HT1080 (cell line): ENCODE results near the gene BIRC2. TPM values are rescaled to one million over a fixed set of nuclear protein-coding genes. Genes with fewer than 3 reads are reported as not detected.
A peak's percentile ranks its signal among the peaks of the same experiment; 100 is the strongest.
"Not testable (repeated sequence)": the region's sequence is repeated elsewhere in the genome, so short reads cannot be mapped to it uniquely, and the experiment has no call there.

ENCODE experiments used
- DNase-seq: peaks from one replicate; pipeline ENCODE4 v3.0.0-alpha.2; 2015; ENCODE audit warnings: low read depth
- total RNA-seq: library from RNA; depleted of rRNA; stranded (reverse); fragments of >200 nt; shearing (Covaris generic); gene quantifications from 2 replicates; pipeline ENCODE4 v1.2.3, GENCODE V29; 2014

The BIRC2 gene
- total RNA-seq, 1 experiment from 2014 or later: 45.6 TPM

DNA sequence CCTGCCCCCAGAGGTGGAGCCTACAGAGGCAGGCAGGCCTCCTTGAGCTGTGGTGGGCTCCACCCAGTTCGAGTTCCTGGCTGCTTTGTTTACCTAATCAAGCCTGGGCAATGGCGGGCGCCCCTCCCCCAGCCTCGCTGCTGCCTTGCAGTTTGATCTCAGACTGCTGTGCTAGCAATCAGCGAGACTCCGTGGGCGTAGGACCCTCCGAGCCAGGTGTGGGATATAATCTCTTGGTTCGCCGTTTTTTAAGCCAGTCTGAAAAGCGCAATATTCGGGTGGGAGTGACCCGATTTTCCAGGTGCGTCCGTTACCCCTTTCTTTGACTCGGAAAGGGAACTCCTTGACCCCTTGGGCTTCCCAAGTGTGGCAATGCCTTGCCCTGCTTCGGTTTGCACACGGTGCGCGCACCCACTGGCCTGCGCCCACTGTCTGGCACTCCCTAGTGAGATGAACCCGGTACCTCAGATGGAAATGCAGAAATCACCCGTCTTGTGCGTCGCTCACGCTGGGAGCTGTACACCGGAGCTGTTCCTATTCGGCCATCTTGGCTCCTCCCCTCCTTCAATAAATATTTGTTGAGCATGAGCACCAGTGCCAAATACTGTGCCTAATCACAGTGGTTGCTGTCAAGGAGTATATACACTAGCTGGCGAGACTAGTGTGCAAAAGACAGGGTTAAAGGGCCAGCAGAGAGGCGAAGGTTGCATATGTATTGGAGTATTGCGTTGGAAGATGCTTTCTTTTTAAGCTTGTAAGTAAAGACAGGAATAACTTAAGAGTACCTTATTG lies 27.8 kb downstream of the BIRC2 start:
- not testable (repeated sequence) for DNase-seq

DNA sequence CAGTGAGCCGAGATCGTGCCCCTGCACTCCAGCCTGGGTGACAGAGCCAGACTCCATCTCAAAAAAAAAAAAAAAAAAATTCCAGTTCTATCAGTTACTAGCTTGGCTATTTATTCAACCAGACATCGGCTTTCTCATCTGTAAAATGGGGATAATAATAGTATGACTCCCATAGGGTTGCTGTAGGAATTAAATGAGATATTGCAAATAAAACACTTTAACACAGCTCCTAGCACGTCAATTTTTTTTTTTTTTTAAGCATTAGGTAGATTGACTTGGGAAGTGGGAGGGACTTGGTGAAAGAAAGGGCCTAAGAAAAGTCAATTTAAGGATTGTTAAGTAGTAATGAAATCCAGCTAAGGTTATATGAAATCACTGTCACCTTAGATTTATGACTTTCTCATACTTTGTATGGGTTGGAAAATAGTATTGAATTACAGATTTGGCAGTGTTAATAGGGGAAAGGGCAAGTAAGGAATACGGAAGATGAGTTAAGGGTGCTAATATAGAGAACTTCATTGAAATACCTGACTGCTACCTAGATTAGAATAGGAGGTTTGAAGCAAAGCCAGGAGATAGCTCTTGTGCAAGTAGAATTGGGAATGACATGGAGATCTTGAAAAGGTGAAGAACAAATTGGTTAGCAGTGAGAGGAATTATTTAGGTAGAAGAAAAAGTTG lies 28.8 kb downstream of the BIRC2 start:
- DNase-seq: no peak

DNA sequence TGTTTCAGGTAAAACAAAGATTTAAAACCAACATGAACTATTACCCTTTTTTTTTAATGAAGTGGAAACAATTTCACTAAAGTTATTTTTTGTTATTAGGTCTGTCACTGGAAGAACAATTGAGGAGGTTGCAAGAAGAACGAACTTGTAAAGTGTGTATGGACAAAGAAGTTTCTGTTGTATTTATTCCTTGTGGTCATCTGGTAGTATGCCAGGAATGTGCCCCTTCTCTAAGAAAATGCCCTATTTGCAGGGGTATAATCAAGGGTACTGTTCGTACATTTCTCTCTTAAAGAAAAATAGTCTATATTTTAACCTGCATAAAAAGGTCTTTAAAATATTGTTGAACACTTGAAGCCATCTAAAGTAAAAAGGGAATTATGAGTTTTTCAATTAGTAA lies 30.9 kb downstream of the BIRC2 start:
- no peak for DNase-seq

DNA sequence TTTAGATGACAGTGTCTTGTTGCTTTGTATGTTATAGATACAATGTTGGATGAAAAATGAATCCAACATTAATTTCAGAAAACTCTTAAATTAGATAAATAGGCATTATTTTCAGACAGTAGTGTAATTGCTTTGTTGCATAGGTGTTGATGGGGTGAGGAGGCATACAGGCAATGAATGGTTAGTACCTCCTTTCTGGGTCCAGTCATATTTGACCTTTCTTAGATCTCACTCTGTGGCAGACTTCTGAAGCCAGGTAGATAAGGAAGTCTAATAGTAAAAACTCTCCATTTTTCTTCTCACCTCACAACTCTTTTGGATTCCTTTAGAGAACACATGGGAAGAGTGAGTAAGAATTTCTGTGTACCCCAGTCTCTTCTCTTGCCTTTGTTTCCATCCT lies 31.8 kb downstream of the BIRC2 start:
- DNase-seq: no peak

GRCh38 chr11:102382384-102382783 lies 35.4 kb downstream of the BIRC2 start:
- no peak for DNase-seq

DNA sequence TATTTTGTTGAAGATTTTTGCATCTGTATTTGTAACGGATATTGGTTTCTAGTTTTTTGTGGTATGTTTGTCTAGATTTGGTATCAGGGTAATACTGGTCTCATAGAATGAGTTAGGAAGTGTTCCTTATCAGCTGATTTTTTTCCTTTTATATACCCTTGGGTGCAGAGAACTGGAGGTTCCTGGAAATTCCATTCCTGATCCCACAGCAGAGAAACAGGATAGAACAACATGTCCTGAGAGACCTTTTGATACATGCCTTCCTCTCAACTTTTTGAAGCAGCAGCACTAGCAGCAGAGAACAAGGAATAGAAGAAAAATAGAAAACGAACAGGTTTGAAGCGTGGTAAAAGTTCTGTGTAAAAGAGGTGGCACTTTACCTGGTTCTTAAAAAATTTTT lies 36.8 kb downstream of the BIRC2 start:
- no peak for DNase-seq

DNA sequence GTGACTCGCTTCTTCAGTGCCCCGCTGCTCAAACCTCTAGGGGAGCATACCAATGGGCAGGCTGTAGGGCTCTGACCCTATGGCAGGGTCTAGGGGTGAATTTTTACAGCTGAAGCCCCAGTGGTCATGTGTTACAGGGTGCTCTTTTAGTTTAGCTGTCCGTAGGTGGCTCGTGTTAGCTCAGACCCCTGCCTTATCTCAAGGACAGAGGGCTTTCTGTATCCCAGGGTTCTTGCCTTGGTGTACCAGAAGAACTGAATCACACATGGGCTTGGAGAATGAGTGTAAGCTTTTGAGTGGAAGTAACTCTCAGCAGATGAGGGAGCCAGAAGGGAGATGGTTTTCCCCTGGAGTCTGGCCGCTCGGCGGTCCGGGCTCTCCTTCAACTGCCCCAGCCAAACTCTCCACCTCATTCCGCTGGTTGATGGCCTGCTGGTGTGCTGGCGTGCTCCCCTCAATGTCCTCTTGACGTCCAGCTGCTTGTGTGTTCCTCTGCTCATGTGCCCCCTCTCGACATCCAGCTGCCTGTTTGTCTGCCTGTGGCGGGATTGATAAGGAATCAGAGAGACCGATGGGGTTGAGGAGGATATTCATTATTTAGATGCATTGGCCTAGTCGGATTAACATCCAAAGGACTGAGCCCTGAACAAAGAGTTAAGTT lies 37.5 kb downstream of the BIRC2 start:
- DNase-seq: no peak

DNA sequence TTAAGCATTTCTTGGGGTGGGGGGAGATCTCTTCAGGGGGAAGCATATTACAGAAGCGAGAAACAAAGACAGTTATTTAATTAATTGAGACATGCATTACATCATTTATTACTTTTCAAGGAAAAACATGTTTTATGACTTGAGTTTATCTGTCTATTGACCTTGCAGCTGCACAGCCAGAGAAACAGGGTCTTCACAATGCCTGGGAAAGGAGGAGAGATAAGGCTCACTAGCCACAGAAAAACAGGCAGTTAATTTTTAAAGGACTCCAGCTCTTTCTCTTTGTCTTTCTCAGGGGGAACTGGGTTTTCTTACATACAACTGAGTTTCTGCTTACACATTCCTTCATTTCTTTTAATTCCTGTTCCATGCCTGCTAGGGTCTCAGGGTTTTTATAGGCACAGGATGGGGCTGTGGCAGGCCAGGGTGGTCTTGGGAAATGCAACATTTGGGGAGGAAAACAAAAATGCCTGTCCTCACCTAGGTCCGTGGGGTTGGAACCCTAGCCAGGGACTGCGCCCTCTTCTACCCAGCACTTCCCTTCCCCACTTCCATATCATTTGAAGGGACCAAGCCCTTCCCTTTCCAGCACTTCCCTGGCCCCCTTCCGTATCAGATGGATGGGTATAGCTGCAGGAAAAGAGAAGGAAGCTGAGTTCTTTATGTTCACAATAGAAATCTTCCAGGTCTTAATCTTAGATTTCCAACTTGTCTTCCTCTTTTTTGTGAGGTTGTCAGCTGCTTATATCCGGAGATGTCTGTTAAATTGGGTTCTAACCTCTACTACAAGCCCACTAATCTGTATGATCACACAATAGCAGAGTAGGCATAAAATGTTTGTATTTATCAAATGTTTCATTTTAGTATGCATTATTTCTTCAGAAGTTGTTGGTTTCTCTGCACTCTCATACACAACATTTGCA lies 38.3 kb downstream of the BIRC2 start:
- no peak for DNase-seq

DNA sequence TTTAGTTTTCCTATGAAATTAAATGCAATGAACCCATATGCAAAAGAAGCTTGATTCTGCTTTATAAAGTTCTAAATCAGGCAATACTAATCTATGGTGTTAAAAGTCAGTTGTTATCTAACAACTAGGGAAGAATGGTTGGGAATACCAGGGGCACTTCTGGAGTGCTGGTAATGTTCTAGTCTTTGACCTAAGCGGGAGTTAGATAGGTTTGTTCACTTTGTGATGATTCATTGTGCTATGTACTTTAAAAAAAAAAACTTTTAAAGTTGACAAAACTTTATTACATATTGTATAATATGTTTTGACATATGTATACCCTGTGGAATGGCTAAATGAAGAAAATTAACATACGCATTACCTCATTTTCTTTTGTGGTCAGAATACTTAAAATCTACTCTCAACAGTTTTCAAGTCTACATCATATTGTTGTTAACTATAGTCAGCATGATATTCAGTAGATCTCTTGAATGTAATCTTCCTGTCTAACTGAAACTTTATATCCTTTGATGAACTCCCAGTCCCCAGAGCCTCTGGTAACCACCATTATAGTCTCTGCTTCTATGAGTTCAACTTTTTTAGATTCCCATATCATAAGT lies 39.2 kb downstream of the BIRC2 start:
- no peak for DNase-seq

DNA sequence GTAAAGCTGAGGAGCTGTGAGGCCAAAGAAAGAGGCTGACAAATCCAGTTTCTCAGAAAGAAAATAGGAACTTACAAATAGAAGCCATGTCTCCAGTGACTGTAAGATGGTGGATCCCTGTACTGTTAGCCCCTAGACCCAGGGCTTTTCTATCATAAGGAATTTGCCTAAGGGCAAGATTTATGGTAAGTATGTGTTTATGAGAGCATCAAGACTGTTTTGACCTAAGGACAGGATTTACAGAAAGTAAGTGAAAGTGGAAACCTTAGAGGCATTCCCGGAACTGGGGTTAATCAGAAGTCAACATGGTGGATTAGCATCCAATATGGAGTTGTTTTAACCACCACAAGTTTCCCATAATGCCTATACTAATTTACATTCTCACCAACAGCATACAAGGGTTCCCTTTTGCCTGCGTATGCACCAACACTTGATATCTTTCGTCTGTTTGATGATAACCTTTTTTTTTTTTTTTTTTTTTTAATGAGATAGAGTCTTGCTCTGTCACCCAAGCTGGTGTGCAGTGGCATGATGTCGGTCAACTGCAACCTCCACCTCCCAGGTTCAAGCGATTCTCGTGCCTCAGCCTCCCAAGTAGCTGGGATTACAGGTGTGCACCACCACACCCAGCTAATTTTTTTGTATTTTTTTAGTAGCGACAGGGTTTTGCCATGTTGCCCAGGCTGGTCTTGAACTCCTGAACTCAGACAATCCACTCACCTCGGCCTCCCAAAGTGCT lies 40.2 kb downstream of the BIRC2 start:
- no peak for DNase-seq

- no peak for DNase-seq
These were observed 42.2 kb downstream of the BIRC2 start for GRCh38 chr11:102389253-102389652.

DNA sequence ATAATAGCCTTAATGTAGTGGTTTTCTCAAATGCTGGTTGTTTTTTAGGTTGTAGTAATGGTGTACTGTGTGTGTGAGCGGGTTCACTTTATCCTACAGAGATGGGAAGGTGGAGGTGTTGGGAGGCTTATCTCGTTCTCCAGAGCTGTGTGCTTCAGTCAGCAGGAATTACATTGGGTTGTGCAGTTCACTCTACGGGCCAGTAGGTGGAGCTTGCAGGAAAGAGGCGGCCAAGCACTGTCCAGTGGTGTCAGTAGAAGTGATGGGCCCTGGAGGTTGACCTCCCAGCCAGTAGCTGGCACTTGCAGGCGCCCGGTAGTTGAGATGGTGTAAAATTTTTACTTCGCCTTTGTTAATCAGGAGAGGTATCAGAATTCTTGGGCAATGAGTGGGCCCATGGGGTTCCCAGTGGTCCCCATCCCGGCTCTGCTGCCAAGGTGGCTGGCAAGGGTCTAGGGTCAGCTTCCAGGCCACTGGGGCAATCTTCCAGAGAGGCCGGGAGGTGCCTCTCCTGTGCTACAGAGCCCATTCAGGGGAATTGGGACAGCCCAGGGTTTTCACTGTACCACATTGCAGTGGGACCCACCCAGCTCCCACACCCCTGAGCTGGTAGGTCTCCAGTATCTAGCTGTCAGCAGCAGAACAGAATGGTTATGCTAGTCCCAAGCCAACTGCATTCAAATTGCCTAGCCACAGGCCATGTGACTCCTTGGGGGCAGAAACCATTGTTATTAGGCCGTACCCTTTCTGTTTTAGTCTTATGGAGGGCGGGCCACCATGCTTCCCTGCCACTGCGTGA lies 43.9 kb downstream of the BIRC2 start:
- peak; percentile 67 for DNase-seq

GRCh38 chr11:102391549-102392237 lies 44.7 kb downstream of the BIRC2 start:
- DNase-seq: no peak

DNA sequence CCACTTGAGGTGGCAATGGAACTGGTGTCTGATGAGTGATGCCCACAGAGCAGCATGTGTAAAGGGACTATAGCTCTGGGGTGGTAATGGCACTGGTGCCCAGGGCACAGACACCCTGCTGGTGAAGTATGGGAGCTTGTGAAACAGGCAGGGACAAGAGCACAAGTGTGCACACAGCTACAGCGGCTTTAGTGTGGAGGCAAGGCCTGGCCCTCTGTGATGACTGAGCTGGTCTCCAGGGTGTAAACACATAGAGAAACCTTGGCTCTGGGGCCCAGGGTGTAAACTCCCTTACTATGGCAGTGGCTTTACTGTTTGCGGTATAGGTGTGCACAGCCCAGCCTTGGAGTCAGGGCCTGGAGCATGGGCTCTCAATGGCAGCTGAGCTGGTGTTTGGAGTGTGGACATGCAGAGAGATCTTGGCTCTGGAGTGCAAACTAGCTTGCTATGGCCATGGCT lies 46.3 kb downstream of the BIRC2 start:
- no peak for DNase-seq

GRCh38 chr11:102395720-102396393 lies 48.8 kb downstream of the BIRC2 start:
- DNase-seq: no peak

DNA sequence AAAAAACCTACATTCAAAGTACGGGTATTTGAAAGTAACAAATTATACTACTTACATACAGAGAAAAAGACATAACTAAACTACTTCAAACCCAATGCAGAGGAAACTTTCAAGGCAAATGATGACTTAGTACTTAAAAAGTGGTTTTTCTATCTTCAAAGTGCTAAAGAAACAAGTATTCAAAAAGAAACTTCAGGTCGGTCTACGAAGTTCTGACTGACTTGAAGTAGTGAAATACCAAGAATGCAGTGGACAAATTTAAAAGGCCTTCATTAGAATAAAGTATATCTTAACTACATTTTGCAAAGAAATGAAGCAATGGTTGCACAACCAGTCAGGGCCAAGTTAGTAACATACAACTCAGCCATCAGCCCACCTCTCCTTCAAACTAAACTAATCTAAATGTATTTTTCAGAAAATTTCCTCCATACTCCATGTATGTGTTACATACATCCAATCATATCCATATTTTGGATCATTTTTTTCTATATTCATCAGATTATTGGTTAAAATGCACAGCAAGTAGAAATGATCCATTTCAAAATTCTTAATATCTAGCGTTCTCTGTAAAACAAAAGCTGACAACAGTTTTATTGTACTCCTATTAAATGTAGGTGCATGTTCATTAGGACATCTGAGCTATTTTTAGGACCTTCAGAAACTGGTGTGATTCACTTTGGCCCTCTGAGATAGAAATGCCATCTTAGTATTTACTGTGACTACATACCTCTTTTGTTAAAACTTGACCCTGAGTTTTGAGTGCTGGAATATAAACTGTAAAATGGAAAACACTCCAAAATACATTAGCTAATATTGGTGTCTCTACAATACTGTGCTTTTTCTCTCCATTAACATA lies 49.9 kb downstream of the BIRC2 start:
- DNase-seq: no peak

GRCh38 chr11:102398297-102398696 lies 51.3 kb downstream of the BIRC2 start:
- no peak for DNase-seq
